SK-N-SH (cell line): ENCODE measurements around the gene DYNLT1. TPM values are rescaled to one million over a fixed set of nuclear protein-coding genes. Genes with fewer than 3 reads are reported as not detected.

Source experiments
- CTCF ChIA-PET: fragments of 300-600, 350-600 bp; formaldehyde crosslinking; extraction: SDS; loops from one replicate; lab custom pipeline; 2021; lab: Yijun Ruan, JAX
- POLR2A ChIA-PET: fragments of 350-600 bp; sonication (Branson Sonifier 250); formaldehyde crosslinking; extraction: SDS; loops from one replicate; lab custom pipeline; 2020; ENCODE audit warnings: antibody characterized with exemption, inconsistent platforms; lab: Yijun Ruan, JAX
- DNase-seq: peaks from one replicate; pipeline ENCODE4 v3.0.0; 2012
- H2AFZ ChIP-seq: fragments of 200-600 bp; sonication (generic); 2 replicates; pipeline ENCODE4 v1.8.1; 2016; ENCODE audit warnings: antibody characterized with exemption, mild to moderate bottlenecking, low read depth
- H3F3A ChIP-seq: fragments of 200-600 bp; sonication (generic); replicated peaks from 2 replicates; pipeline ENCODE3; 2016; ENCODE audit warnings: antibody characterized with exemption, mild to moderate bottlenecking; ENCODE audit not compliant: insufficient read depth
- H3K27ac ChIP-seq, 2 experiments: fragments of 200-500 bp in 1 of 2; fragments of 200-600 bp in 1 of 2; sonication (Bioruptor generic) in 1 of 2; sonication (generic), shearing (Covaris generic) in 1 of 2; 2 replicates each; pipeline versions ENCODE4 v1.5.1 to v1.6.1; 2014 to 2016; ENCODE audit warnings: low read depth in 2 of 2, inconsistent platforms in 1 of 2, low read length in 1 of 2, mild to moderate bottlenecking in 1 of 2, mixed read lengths in 1 of 2
- H3K27me3 ChIP-seq: fragments of 200-600 bp; sonication (generic), shearing (Covaris generic); 2 replicates; pipeline ENCODE4 v1.6.1; 2016; ENCODE audit warnings: mixed run types; ENCODE audit not compliant: insufficient read depth
- H3K36me3 ChIP-seq, 2 experiments: fragments of 200-500 bp in 1 of 2; fragments of 200-600 bp in 1 of 2; sonication (Bioruptor generic) in 1 of 2; sonication (generic) in 1 of 2; replicated peaks in 1 of 2; 2 replicates each; pipeline versions ENCODE3 to v1.5.1; 2014 to 2016; ENCODE audit warnings: low read length in 1 of 2, mild to moderate bottlenecking in 1 of 2; ENCODE audit not compliant: insufficient read depth in 2 of 2, control insufficient read depth in 1 of 2
- H3K4me1 ChIP-seq, 2 experiments: fragments of 200-500 bp in 1 of 2; fragments of 200-600 bp in 1 of 2; sonication (Bioruptor generic) in 1 of 2; sonication (generic), shearing (Covaris generic) in 1 of 2; 2 replicates each; pipeline versions ENCODE4 v1.5.1 to v1.6.1; 2014 to 2016; ENCODE audit warnings: low read depth in 1 of 2, low read length in 1 of 2, mixed run types in 1 of 2; ENCODE audit not compliant: insufficient read depth in 2 of 2, control insufficient read depth in 1 of 2
- H3K4me2 ChIP-seq: fragments of 200-600 bp; sonication (generic), shearing (Covaris generic); 2 replicates; pipeline ENCODE4 v1.6.1; 2017; ENCODE audit warnings: mixed run types
- H3K4me3 ChIP-seq, 2 experiments: fragments of 200-500 bp in 1 of 2; fragments of 200-600 bp in 1 of 2; sonication (Bioruptor generic) in 1 of 2; sonication (generic), shearing (Covaris generic) in 1 of 2; 2 replicates each; pipeline versions ENCODE4 v1.5.1 to v1.8.1; 2014 to 2016; ENCODE audit warnings: low read depth in 2 of 2, inconsistent platforms in 1 of 2, low read length in 1 of 2, mild to moderate bottlenecking in 1 of 2, mixed read lengths in 1 of 2, moderate library complexity in 1 of 2
- H3K79me2 ChIP-seq: fragments of 200-600 bp; sonication (generic); 2 replicates; pipeline ENCODE4 v1.8.1; 2017; ENCODE audit warnings: mild to moderate bottlenecking; ENCODE audit not compliant: insufficient read depth
- H3K9ac ChIP-seq: fragments of 200-600 bp; sonication (generic); 2 replicates; pipeline ENCODE4 v1.6.1; 2017; ENCODE audit warnings: mixed run types
- H3K9me2 ChIP-seq: fragments of 200-600 bp; sonication (generic); 2 replicates; pipeline ENCODE4 v1.6.1; 2017; ENCODE audit warnings: mixed run types
- H3K9me3 ChIP-seq: fragments of 200-600 bp; sonication (generic); 2 replicates; pipeline ENCODE4 v1.6.1; 2017; ENCODE audit warnings: mixed run types, mild to moderate bottlenecking, moderate library complexity
- H4K20me1 ChIP-seq: fragments of 200-600 bp; sonication (generic); 2 replicates; pipeline ENCODE4 v1.6.1; 2017; ENCODE audit warnings: mild to moderate bottlenecking, mixed run types; ENCODE audit not compliant: insufficient read depth
- EP300 ChIP-seq, 2 experiments: IDR thresholded peaks; 2 replicates each; pipeline versions ENCODE4 v1.4.0 to v1.6.1; 2012; ENCODE audit warnings: borderline replicate concordance in 1 of 2, low read depth in 1 of 2, low read length in 1 of 2
- FOXJ3 ChIP-seq: sonication (generic); formaldehyde crosslinking; IDR thresholded peaks from 2 replicates; pipeline ENCODE4 v1.5.1; 2020; ENCODE audit warnings: mild to moderate bottlenecking, missing genetic modification reagents
- GATA2 ChIP-seq: sonication (generic); formaldehyde crosslinking; IDR thresholded peaks from 2 replicates; pipeline ENCODE4 v1.5.0; 2020; ENCODE audit warnings: mild to moderate bottlenecking, missing genetic modification reagents
- JUND ChIP-seq: IDR thresholded peaks from 2 replicates; pipeline ENCODE4 v1.4.0; 2012
- MEF2A ChIP-seq: IDR thresholded peaks from 2 replicates; pipeline ENCODE4 v1.4.0; 2012; ENCODE audit warnings: low read depth, borderline replicate concordance
- MXI1 ChIP-seq: IDR thresholded peaks from 2 replicates; pipeline ENCODE4 v1.6.1; 2012; ENCODE audit warnings: mild to moderate bottlenecking, low read depth, low read length, improper control_type of control experiment
- POLR2AphosphoS5 ChIP-seq: IDR thresholded peaks from 2 replicates; pipeline ENCODE4 v1.6.1; 2012; ENCODE audit warnings: low read depth, low read length
- RCOR1 ChIP-seq: fragments of 150-350 bp; IDR thresholded peaks from 2 replicates; pipeline ENCODE4 v1.6.1; 2017; ENCODE audit warnings: antibody characterized with exemption, low read length
- REST ChIP-seq: IDR thresholded peaks from 2 replicates; pipeline ENCODE4 v1.6.1; 2012; ENCODE audit warnings: mild to moderate bottlenecking, low read depth, low read length, moderate library complexity
- YY1 ChIP-seq: IDR thresholded peaks from 2 replicates; pipeline ENCODE4 v1.4.0; 2012; ENCODE audit warnings: low read depth, mild to moderate bottlenecking
- ZBTB33 ChIP-seq: IDR thresholded peaks from 2 replicates; pipeline ENCODE4 v1.4.0; 2012; ENCODE audit warnings: low read depth, borderline replicate concordance
- WGBS: methylation state at CpG from one replicate; pipeline ENCODE4 v1.1.6; 2017; ENCODE audit warnings: low lambda C conversion rate; 5-methylcytosine and 5-hydroxymethylcytosine counted together
- polyA plus RNA-seq, 3 experiments: library from polyadenylated mRNA; depleted of rRNA; stranded (reverse); fragments of >200 nt; gene quantifications; 2 replicates each; pipeline ENCODE4 v1.2.3, GENCODE V29; 2012

DYNLT1 gene
- polyA plus RNA-seq, 1 of the 3 experiments (the other 2 are of a cell fraction) = 306 TPM

DNA sequence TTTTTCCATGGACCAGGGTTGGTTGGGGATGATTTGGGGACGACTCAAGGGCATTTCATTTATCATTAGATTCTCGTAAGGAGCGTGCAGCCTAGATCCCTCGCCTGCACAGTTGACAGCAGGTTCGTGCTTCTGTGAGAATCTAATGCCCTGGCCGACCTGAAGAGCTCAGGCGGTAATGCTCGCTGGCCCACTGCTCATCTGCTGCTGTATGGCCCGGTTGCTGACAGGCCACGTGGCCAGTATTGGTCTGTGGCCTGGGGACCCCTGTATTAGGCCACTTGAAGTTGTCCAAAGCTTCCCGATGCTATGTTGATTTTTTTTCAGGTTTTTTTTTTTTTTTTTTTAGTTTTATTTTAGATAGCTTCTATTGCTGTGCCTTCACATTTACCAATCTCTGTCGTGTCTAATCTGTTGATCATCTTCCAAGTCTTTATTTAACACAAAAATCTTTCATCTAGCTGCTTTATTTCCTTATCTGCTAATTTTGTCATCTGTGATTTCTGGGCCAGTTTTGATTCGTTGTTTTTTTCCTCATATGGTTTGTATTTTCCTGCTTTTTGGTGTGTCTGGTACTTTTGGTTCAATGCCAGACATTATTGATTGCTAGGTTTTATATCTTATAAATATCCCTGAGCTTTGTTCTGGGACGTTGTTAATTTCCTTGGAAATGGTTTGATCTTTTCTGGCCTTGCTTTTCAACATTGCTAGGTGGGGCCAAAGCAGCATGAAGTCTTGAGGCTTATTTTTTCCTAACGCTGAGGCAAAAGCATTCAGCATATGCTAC lies 41.1 kb downstream of the DYNLT1 start:
- Histone ChIP-seq H3K4me1 (peaks cover 0 to 15% of the 10 kb centered on the region in 2 experiments; a peak in 2 of 4 replicates), H2AFZ (no peak overlapping the region), H3K9me2 (no peaks in the 10 kb centered on the region), H3K27me3 (no peaks in the 10 kb centered on the region), H3K9ac (no peak overlapping the region), H3K4me2 (no peak overlapping the region), H3K9me3 (no peaks in the 10 kb centered on the region), H3K79me2 (peaks cover 10% of the 10 kb centered on the region; the same call in 1 of the 2 replicates), H3K27ac (peak overlapping the region in 1 of 2 experiments; percentile 64; a peak in 2 of 4 replicates), H3F3A (no peaks in the 10 kb centered on the region), H3K36me3 (peaks cover 32 to 33% of the 10 kb centered on the region in 2 experiments), H4K20me1 (no peaks in the 10 kb centered on the region), H3K4me3 (no peak overlapping the region)
- peak; percentile 47 for DNase-seq
- TF ChIP-seq REST = no peak
- peak; percentile 43; the same call in 1 of the 2 replicates for TF ChIP-seq RCOR1
- peak in 1 of 2 experiments; percentile 68; a peak in 1 of 4 replicates for TF ChIP-seq EP300 (IDR thresholded peaks at IDR 0.05; ENCODE audit: borderline replicate concordance in 1 of 2, low read depth in 1 of 2, low read length in 1 of 2)
- TF ChIP-seq MXI1 = peak; percentile 86
- TF ChIP-seq GATA2 = peak; percentile 72
- no peak for TF ChIP-seq POLR2AphosphoS5
- WGBS = 69% methylated on average over 15 of the region's 15 CpGs
- ChIA-PET POLR2A (interaction anchor here (0.8 kb wide), 1 partner anchor 382 kb away, joined by 4 read pairs; no protein-coding TSS in a partner anchor), CTCF (interaction anchor here (0.8 to 4.0 kb wide), 13 partner anchors 9 to 389 kb away, joined by 3 to 27 read pairs (median 5); partner anchors contain the start of gene DYNLT1)

GRCh38 chr6:158599635-158600034 lies 44.9 kb downstream of the DYNLT1 start:
- Histone ChIP-seq H4K20me1 (no peaks in the 10 kb centered on the region), H3K27me3 (no peaks in the 10 kb centered on the region), H3K9me2 (no peaks in the 10 kb centered on the region), H3K27ac (no peak overlapping the region), H3K36me3 (peaks cover 18 to 22% of the 10 kb centered on the region in 2 experiments), H3K9ac (no peak overlapping the region), H3F3A (no peaks in the 10 kb centered on the region), H3K4me2 (no peak overlapping the region), H3K79me2 (peaks cover 10% of the 10 kb centered on the region; the same call in 1 of the 2 replicates), H3K4me3 (no peak overlapping the region), H2AFZ (no peak overlapping the region), H3K9me3 (no peaks in the 10 kb centered on the region), H3K4me1 (peaks cover 0 to 15% of the 10 kb centered on the region in 2 experiments; a peak in 2 of 4 replicates)
- ChIA-PET POLR2A (no interaction called here), CTCF (interaction anchor here (0.9 to 2.2 kb wide), 3 partner anchors 10 to 385 kb away, joined by 3 to 6 read pairs (median 6); no protein-coding TSS in a partner anchor)
- WGBS = 89% methylated on average over 15 of the region's 18 CpGs
- TF ChIP-seq POLR2AphosphoS5 = no peak
- no peak for TF ChIP-seq RCOR1
- no peak for TF ChIP-seq JUND
- TF ChIP-seq FOXJ3 = no peak
- no peak for TF ChIP-seq YY1
- no peak for TF ChIP-seq ZBTB33
- no peak for TF ChIP-seq EP300 (IDR thresholded peaks at IDR 0.05; ENCODE audit: borderline replicate concordance in 1 of 2, low read depth in 1 of 2, low read length in 1 of 2)
- TF ChIP-seq MEF2A = no peak
- no peak for DNase-seq
